Measurements from ENCODE around the gene NDUFB2.
"Not testable (repeated sequence)": the region's sequence is repeated elsewhere in the genome, so short reads cannot be mapped to it uniquely, and the experiment has no call there.

The NDUFB2 gene

GRCh38 chr7:140659856-140660255, 36.7 kb upstream of the NDUFB2 start:
- H3K27me3 ChIP-seq (ENCODE audit: insufficient read depth, low read length) = no peaks in the 10 kb centered on the region
- H3K9ac ChIP-seq (ENCODE audit: low read depth, low read length) = no peak overlapping the region
- no peaks in the 10 kb centered on the region; the same call in 1 of the 2 replicates for H3K4me1 ChIP-seq (ENCODE audit: insufficient read depth, low read length)
- H3K36me3 ChIP-seq (ENCODE audit: insufficient read depth, low read depth, low read length) = no peaks in the 10 kb centered on the region
- H3K4me3 ChIP-seq (ENCODE audit: low read length) = no peak overlapping the region
- no peak overlapping the region for H3K27ac ChIP-seq (ENCODE audit: low read length)
- H3K9me3 ChIP-seq (ENCODE audit: insufficient read depth, low read depth, low read length) = no peaks in the 10 kb centered on the region

DNA sequence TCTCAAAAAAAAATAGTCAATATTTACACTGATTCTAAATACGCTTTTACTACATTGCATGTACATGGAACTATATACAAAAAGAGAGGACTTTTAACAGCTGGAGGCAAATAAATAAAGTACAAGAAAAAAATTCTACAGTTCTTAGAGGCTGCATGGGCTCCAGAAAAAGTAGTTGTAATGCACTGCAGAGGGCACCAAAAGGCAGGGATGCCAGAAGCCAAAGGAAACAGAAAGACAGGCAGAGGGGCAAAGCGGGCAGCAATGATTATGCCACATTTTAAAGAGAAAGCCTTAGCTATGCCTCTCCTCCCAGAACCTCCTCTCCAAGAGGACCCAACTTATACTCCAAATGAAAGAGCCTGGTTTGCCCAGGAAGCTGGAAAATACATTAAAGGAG, 35.4 kb upstream of the NDUFB2 start:
- Histone ChIP-seq H3K27me3 (ENCODE audit: insufficient read depth, low read length) (no peaks in the 10 kb centered on the region), H3K4me3 (ENCODE audit: low read length) (no peak overlapping the region), H3K9ac (ENCODE audit: low read depth, low read length) (no peak overlapping the region), H3K9me3 (ENCODE audit: insufficient read depth, low read depth, low read length) (no peaks in the 10 kb centered on the region), H3K36me3 (ENCODE audit: insufficient read depth, low read depth, low read length) (no peaks in the 10 kb centered on the region), H3K4me1 (ENCODE audit: insufficient read depth, low read length) (no peaks in the 10 kb centered on the region; the same call in 1 of the 2 replicates), H3K27ac (ENCODE audit: low read length) (no peak overlapping the region)

GRCh38 chr7:140662938-140663337, 33.6 kb upstream of the NDUFB2 start:
- not testable (repeated sequence) for H3K4me1 ChIP-seq (ENCODE audit: insufficient read depth, low read length); H3K36me3 ChIP-seq (ENCODE audit: insufficient read depth, low read depth, low read length); H3K9ac ChIP-seq (ENCODE audit: low read depth, low read length); H3K9me3 ChIP-seq (ENCODE audit: insufficient read depth, low read depth, low read length); H3K27ac ChIP-seq (ENCODE audit: low read length); H3K4me3 ChIP-seq (ENCODE audit: low read length); H3K27me3 ChIP-seq (ENCODE audit: insufficient read depth, low read length)

GRCh38 chr7:140667476-140667875, 29.0 kb upstream of the NDUFB2 start:
- Histone ChIP-seq H3K36me3 (ENCODE audit: insufficient read depth, low read depth, low read length) (no peaks in the 10 kb centered on the region), H3K4me1 (ENCODE audit: insufficient read depth, low read length) (peaks cover 4% of the 10 kb centered on the region; the same call in 1 of the 2 replicates), H3K27me3 (ENCODE audit: insufficient read depth, low read length) (peaks cover 7% of the 10 kb centered on the region; the same call in 1 of the 2 replicates), H3K9ac (ENCODE audit: low read depth, low read length) (no peak overlapping the region), H3K4me3 (ENCODE audit: low read length) (no peak overlapping the region), H3K27ac (ENCODE audit: low read length) (no peak overlapping the region), H3K9me3 (ENCODE audit: insufficient read depth, low read depth, low read length) (no peaks in the 10 kb centered on the region)

GRCh38 chr7:140668641-140669040, 27.9 kb upstream of the NDUFB2 start:
- Histone ChIP-seq H3K27me3 (ENCODE audit: insufficient read depth, low read length) (peaks cover 14% of the 10 kb centered on the region), H3K4me1 (ENCODE audit: insufficient read depth, low read length) (peaks cover 4% of the 10 kb centered on the region; the same call in 1 of the 2 replicates), H3K9ac (ENCODE audit: low read depth, low read length) (no peak overlapping the region), H3K27ac (ENCODE audit: low read length) (no peak overlapping the region), H3K36me3 (ENCODE audit: insufficient read depth, low read depth, low read length) (no peaks in the 10 kb centered on the region), H3K9me3 (ENCODE audit: insufficient read depth, low read depth, low read length) (no peaks in the 10 kb centered on the region), H3K4me3 (ENCODE audit: low read length) (no peak overlapping the region)

GRCh38 chr7:140669352-140669751, 27.2 kb upstream of the NDUFB2 start:
- H3K27me3 ChIP-seq (ENCODE audit: insufficient read depth, low read length) = peaks cover 21% of the 10 kb centered on the region
- peaks cover 4% of the 10 kb centered on the region; the same call in 1 of the 2 replicates for H3K4me1 ChIP-seq (ENCODE audit: insufficient read depth, low read length)
- no peak overlapping the region for H3K27ac ChIP-seq (ENCODE audit: low read length)
- no peak overlapping the region for H3K4me3 ChIP-seq (ENCODE audit: low read length)
- H3K9ac ChIP-seq (ENCODE audit: low read depth, low read length) = no peak overlapping the region
- no peaks in the 10 kb centered on the region for H3K9me3 ChIP-seq (ENCODE audit: insufficient read depth, low read depth, low read length)
- H3K36me3 ChIP-seq (ENCODE audit: insufficient read depth, low read depth, low read length) = no peaks in the 10 kb centered on the region

- H3K36me3 ChIP-seq (ENCODE audit: insufficient read depth, low read depth, low read length); H3K27ac ChIP-seq (ENCODE audit: low read length); H3K9ac ChIP-seq (ENCODE audit: low read depth, low read length); H3K9me3 ChIP-seq (ENCODE audit: insufficient read depth, low read depth, low read length); H3K4me1 ChIP-seq (ENCODE audit: insufficient read depth, low read length); H3K4me3 ChIP-seq (ENCODE audit: low read length): not testable (repeated sequence)
- H3K27me3 ChIP-seq (ENCODE audit: insufficient read depth, low read length) = peaks cover 24% of the 10 kb centered on the region
Measured at GRCh38 chr7:140669862-140670261, 26.6 kb upstream of the NDUFB2 start.

GRCh38 chr7:140670343-140670935, 26.1 kb upstream of the NDUFB2 start:
- Histone ChIP-seq H3K4me3 (ENCODE audit: low read length) (no peak overlapping the region), H3K27me3 (ENCODE audit: insufficient read depth, low read length) (peaks cover 24% of the 10 kb centered on the region), H3K4me1 (ENCODE audit: insufficient read depth, low read length) (peaks cover 4% of the 10 kb centered on the region; the same call in 1 of the 2 replicates), H3K27ac (ENCODE audit: low read length) (no peak overlapping the region), H3K9ac (ENCODE audit: low read depth, low read length) (no peak overlapping the region), H3K9me3 (ENCODE audit: insufficient read depth, low read depth, low read length) (no peaks in the 10 kb centered on the region), H3K36me3 (ENCODE audit: insufficient read depth, low read depth, low read length) (no peaks in the 10 kb centered on the region)

GRCh38 chr7:140671966-140672365, 24.5 kb upstream of the NDUFB2 start:
- peak overlapping the region; percentile 56; the same call in 1 of the 2 replicates for H3K9ac ChIP-seq (ENCODE audit: low read depth, low read length)

GRCh38 chr7:140672382-140673062, 24.0 kb upstream of the NDUFB2 start, which contains the start of gene ADCK2:
Gene ADCK2 (plus strand): TSS chr7:140672945. CDS start chr7:140673331, 386 bp downstream.
- Histone ChIP-seq H3K4me3 (ENCODE audit: low read length) (peak within 1 kb of the TSS; percentile 79), H3K4me1 (ENCODE audit: insufficient read depth, low read length) (peaks cover 4% of the 10 kb centered on the region; the same call in 1 of the 2 replicates), H3K36me3 (ENCODE audit: insufficient read depth, low read depth, low read length) (no peaks in the 10 kb centered on the region), H3K27ac (ENCODE audit: low read length) (no peak within 1 kb of the TSS), H3K9me3 (ENCODE audit: insufficient read depth, low read depth, low read length) (no peaks in the 10 kb centered on the region), H3K27me3 (ENCODE audit: insufficient read depth, low read length) (peaks cover 24% of the 10 kb centered on the region), H3K9ac (ENCODE audit: low read depth, low read length) (peak within 1 kb of the TSS; percentile 61; the same call in 1 of the 2 replicates)

More at GRCh38 chr7:140671966-140672365, 24.5 kb upstream of the NDUFB2 start:
- Histone ChIP-seq H3K27ac (ENCODE audit: low read length) (no peak overlapping the region), H3K27me3 (ENCODE audit: insufficient read depth, low read length) (peaks cover 24% of the 10 kb centered on the region), H3K4me1 (ENCODE audit: insufficient read depth, low read length) (peaks cover 4% of the 10 kb centered on the region; the same call in 1 of the 2 replicates), H3K36me3 (ENCODE audit: insufficient read depth, low read depth, low read length) (no peaks in the 10 kb centered on the region), H3K4me3 (ENCODE audit: low read length) (peak overlapping the region; percentile 73), H3K9me3 (ENCODE audit: insufficient read depth, low read depth, low read length) (no peaks in the 10 kb centered on the region)

DNA sequence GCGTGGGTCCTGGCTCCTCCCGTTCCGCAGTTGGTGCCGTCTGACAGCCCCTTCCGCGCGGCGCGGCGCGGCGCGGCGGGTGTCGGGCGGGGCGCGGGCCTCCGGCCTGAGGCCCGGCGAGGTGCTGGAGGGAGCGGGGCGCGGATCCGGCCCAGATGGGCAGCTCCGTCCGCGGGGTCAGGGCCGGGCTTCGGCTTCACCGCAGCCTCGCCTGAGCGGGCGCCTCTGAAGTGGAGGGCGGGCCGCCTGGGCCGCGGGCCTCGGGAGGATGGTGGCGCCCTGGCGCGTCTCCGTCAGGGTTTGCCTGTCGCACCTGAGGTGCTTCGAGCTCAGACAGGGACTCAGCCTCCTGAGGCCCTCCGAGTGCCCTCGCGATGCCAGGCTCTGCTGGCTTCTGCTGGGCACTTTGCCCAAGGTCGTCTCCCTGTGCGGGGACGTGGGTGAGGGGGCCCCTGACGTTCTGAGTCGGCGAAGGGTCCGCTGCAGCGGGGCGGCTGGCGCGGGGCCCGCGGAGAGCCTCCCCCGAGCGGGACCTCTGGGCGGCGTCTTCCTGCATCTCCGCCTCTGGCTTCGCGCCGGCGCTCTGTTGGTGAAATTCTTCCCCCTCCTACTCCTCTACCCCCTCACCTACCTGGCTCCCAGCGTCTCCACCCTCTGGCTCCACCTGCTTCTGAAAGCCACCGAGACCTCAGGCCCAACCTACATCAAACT, 23.3 kb upstream of the NDUFB2 start:
- Histone ChIP-seq H3K4me1 (ENCODE audit: insufficient read depth, low read length) (peaks cover 4% of the 10 kb centered on the region; the same call in 1 of the 2 replicates), H3K4me3 (ENCODE audit: low read length) (peak overlapping the region; percentile 79), H3K36me3 (ENCODE audit: insufficient read depth, low read depth, low read length) (no peaks in the 10 kb centered on the region), H3K27me3 (ENCODE audit: insufficient read depth, low read length) (peaks cover 24% of the 10 kb centered on the region), H3K9ac (ENCODE audit: low read depth, low read length) (peak overlapping the region; percentile 61; the same call in 1 of the 2 replicates), H3K27ac (ENCODE audit: low read length) (no peak overlapping the region), H3K9me3 (ENCODE audit: insufficient read depth, low read depth, low read length) (no peaks in the 10 kb centered on the region)
